GM12892 (cell line): ENCODE data around the gene PCSK6.

Experiments
- POLR2A ChIP-seq: IDR thresholded peaks from 2 replicates; pipeline ENCODE4 v1.6.1; 2011; ENCODE audit warnings: low read depth, low read length, control low read depth
- POLR2AphosphoS5 ChIP-seq: IDR thresholded peaks from 2 replicates; pipeline ENCODE4 v1.6.1; 2011; ENCODE audit warnings: low read depth, low read length, control low read depth
- TAF1 ChIP-seq: IDR thresholded peaks from 2 replicates; pipeline ENCODE4 v1.6.1; 2011; ENCODE audit warnings: low read depth, mild to moderate bottlenecking, control low read depth, low read length, borderline replicate concordance

DNA sequence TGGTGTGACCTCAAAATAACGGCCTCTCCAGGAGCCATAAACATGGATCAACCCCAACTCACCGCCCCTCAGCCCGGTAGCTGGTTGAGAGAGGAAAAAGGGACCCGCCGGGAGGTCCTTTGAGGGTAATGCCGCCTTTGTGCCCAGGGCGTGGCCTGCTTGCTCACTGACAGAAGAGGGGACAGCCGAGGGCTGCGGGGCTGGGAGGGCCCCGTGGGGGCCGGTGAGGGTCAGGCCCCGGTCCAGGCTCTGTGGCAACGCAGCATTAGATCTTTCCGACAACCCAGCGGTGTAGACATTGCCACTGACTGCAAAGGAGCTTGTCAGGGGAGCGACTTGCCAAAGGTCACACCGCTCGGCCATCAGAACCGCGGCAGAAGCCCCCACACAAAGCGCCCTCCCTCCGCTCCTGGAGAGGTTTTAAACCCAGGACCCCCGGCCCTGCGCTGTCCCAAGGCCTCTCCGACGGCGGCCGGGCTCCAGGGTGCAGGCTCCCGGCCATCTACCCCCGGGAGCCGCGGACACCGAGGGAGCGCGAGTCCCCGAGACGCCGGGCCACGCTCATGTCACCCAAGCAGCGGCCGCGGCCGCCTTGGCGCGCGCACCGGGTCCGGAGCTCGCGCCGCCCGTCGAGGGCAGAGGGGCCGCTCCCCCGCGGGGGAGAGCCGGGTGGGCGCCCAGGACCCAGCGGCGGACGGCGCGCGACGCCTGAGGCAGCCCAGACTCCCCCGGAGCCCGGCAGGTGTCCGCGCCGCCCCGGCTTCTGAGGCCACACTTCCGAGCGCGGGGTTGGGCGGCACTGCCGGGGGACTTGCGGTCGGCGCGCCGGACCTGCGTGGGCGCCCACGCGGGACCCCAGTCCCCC is 975 bp downstream of the PCSK6 start:
- TF ChIP-seq TAF1 (no peak), POLR2A (no peak), POLR2AphosphoS5 (no peak)
